ENCODE measurements around the gene SND1. TPM values are rescaled to one million over a fixed set of nuclear protein-coding genes. Genes with fewer than 3 reads are reported as not detected.

The SND1 gene
- total and polyA plus RNA-seq, 2 donors (not counting 3 experiments of a cell fraction or from before 2014, with no cell fraction given) = 116 to 249 TPM

DNA sequence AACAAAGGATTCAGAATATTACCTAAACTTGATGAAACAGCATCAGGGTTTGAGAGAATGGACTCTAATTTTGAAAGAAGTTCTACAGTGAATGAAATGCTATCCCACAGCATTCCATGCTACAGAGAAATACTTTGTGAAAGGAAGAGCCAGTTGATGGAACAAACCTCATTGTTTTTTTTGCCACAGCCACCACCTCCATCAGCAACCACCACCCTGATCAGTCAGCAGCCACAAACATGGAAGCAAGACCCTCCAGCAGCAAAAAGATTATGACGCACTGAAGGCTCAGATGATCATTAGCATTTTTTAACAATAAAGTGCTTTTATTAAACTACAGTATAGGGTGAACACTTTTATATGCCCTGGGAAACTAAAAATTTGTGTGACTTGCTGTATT, 280.5 kb downstream of the SND1 start:
- H3K36me3 ChIP-seq (ENCODE audit: control insufficient read depth in 2 of 2, extremely low read depth in 1 of 2, insufficient read depth in 2 of 2, low read length in 2 of 2) = peaks cover 3 to 6% of the 10 kb centered on the region in 2 experiments
- CTCF ChIA-PET = no interaction called here
- no peak for DNase-seq (ENCODE audit: low read depth, low spot score)
- no peak overlapping the region for H3K4me2 ChIP-seq (ENCODE audit: insufficient read depth, low read length)
- no TSS peak for BruUV-seq (replicated peaks)
- peaks cover 3% of the 10 kb centered on the region for H3K9me1 ChIP-seq (replicated peaks; ENCODE audit: control insufficient read depth, extremely low read depth, insufficient read depth, low read length)
- peaks cover 7% of the 10 kb centered on the region for H3K79me2 ChIP-seq (ENCODE audit: control insufficient read depth, insufficient read depth, low read length)
- H3K4me1 ChIP-seq (ENCODE audit: control insufficient read depth, extremely low read depth, insufficient read depth, low read length) = no peaks in the 10 kb centered on the region
- no peaks in the 10 kb centered on the region for H3K27me3 ChIP-seq (ENCODE audit: control insufficient read depth in 2 of 2, insufficient read depth in 2 of 2, low read length in 2 of 2)
- H2AFZ ChIP-seq (ENCODE audit: low read depth, low read length) = no peak overlapping the region
- POLR2A ChIA-PET = no interaction called here
- no peak overlapping the region for H3K9ac ChIP-seq (replicated peaks; ENCODE audit: extremely low read depth, insufficient read depth, low read length)
- intact Hi-C loops (cut with micrococcal nuclease) (no loop called here), dilution Hi-C loops (cut with MboI; ENCODE audit: extremely low pct_ligation_motif_present, low sequenced_read_pairs) (no loop called here)
- no peak for FAIRE-seq
- no peak overlapping the region for H3K4me3 ChIP-seq (replicated peaks in 1 of 3; ENCODE audit: insufficient read depth in 1 of 3, low read depth in 1 of 3, low read length in 3 of 3)
- no peaks in the 10 kb centered on the region for H3K9me3 ChIP-seq (replicated peaks; ENCODE audit: control insufficient read depth, insufficient read depth, low read length)
- no peak overlapping the region for H3K27ac ChIP-seq (ENCODE audit: insufficient read depth, low read depth, low read length)
- H4K20me1 ChIP-seq (replicated peaks; ENCODE audit: control insufficient read depth, extremely low read depth, insufficient read depth, low read length) = peaks cover 2% of the 10 kb centered on the region
- no peak for TF ChIP-seq MYC (IDR thresholded peaks at IDR 0.05; ENCODE audit: low read depth, low read length)
- no peak for TF ChIP-seq POLR2AphosphoS5 (IDR thresholded peaks at IDR 0.05; ENCODE audit: insufficient read depth, low read depth, low read length)
- no peak for TF ChIP-seq FOS (IDR thresholded peaks at IDR 0.05; ENCODE audit: borderline replicate concordance, insufficient read depth, low read length)
- TF ChIP-seq POLR2A (IDR thresholded peaks at IDR 0.05; ENCODE audit: low read depth, low read length) = no peak
- TF ChIP-seq JUN (IDR thresholded peaks at IDR 0.05; ENCODE audit: borderline replicate concordance, insufficient read depth, insufficient read length, low read depth) = no peak
- no peak for TF ChIP-seq GATA2 (IDR thresholded peaks at IDR 0.05; ENCODE audit: insufficient read depth, insufficient read length, low read depth, low read length)

DNA sequence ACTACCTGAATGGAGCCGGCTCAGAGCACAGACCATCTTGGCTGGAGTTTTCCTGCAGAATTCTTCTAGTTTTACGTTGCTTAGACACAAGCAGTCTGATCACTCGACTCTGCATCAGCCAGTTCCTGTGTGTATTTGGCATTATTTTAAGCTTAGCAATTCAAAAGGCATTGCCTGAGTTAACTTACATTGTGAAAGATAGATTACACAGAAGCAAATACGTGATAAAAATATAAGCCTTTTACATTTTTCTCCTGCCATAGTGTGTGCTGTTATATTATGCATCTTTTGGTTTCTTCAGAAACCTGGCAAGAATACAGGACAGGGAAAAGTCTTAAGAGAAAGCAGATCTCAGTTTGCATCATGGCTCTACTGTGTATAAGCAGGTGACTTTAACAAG, 281.2 kb downstream of the SND1 start:
- no peaks in the 10 kb centered on the region for H4K20me1 ChIP-seq (replicated peaks; ENCODE audit: control insufficient read depth, extremely low read depth, insufficient read depth, low read length)
- peaks cover 3 to 6% of the 10 kb centered on the region in 2 experiments for H3K36me3 ChIP-seq (ENCODE audit: control insufficient read depth in 2 of 2, extremely low read depth in 1 of 2, insufficient read depth in 2 of 2, low read length in 2 of 2)
- no peak overlapping the region for H3K27ac ChIP-seq (ENCODE audit: insufficient read depth, low read depth, low read length)
- DNase-seq (ENCODE audit: low read depth, low spot score) (no peak), FAIRE-seq (no peak)
- H3K9me1 ChIP-seq (replicated peaks; ENCODE audit: control insufficient read depth, extremely low read depth, insufficient read depth, low read length) = no peaks in the 10 kb centered on the region
- intact Hi-C loops (cut with micrococcal nuclease) = loop anchor here (1.0 kb wide), 1 partner anchor 14 kb away; no protein-coding TSS in a partner anchor
- H2AFZ ChIP-seq (ENCODE audit: low read depth, low read length) = no peak overlapping the region
- no peak overlapping the region for H3K4me3 ChIP-seq (replicated peaks in 1 of 3; ENCODE audit: insufficient read depth in 1 of 3, low read depth in 1 of 3, low read length in 3 of 3)
- BruUV-seq (replicated peaks) = no TSS peak
- ChIA-PET CTCF (no interaction called here), POLR2A (no interaction called here)
- dilution Hi-C loops (cut with MboI; ENCODE audit: extremely low pct_ligation_motif_present, low sequenced_read_pairs) = no loop called here
- H3K79me2 ChIP-seq (ENCODE audit: control insufficient read depth, insufficient read depth, low read length) = peaks cover 4% of the 10 kb centered on the region
- TF ChIP-seq EZH2 (IDR thresholded peaks at IDR 0.05; ENCODE audit: borderline replicate concordance, low read depth, low read length, severe bottlenecking) = no peak
- TF ChIP-seq POLR2AphosphoS5 (IDR thresholded peaks at IDR 0.05; ENCODE audit: insufficient read depth, low read depth, low read length) = no peak
- TF ChIP-seq MYC (IDR thresholded peaks at IDR 0.05; ENCODE audit: low read depth, low read length) = no peak
- TF ChIP-seq POLR2A (IDR thresholded peaks at IDR 0.05; ENCODE audit: low read depth, low read length) = no peak
- no peak for TF ChIP-seq FOS (IDR thresholded peaks at IDR 0.05; ENCODE audit: borderline replicate concordance, insufficient read depth, low read length)
- TF ChIP-seq GATA2 (IDR thresholded peaks at IDR 0.05; ENCODE audit: insufficient read depth, insufficient read length, low read depth, low read length) = no peak
- TF ChIP-seq, protein P1, sequence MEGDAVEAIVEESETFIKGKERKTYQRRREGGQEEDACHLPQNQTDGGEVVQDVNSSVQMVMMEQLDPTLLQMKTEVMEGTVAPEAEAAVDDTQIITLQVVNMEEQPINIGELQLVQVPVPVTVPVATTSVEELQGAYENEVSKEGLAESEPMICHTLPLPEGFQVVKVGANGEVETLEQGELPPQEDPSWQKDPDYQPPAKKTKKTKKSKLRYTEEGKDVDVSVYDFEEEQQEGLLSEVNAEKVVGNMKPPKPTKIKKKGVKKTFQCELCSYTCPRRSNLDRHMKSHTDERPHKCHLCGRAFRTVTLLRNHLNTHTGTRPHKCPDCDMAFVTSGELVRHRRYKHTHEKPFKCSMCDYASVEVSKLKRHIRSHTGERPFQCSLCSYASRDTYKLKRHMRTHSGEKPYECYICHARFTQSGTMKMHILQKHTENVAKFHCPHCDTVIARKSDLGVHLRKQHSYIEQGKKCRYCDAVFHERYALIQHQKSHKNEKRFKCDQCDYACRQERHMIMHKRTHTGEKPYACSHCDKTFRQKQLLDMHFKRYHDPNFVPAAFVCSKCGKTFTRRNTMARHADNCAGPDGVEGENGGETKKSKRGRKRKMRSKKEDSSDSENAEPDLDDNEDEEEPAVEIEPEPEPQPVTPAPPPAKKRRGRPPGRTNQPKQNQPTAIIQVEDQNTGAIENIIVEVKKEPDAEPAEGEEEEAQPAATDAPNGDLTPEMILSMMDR (IDR thresholded peaks at IDR 0.05; ENCODE audit: extremely low read depth in 1 of 2, insufficient read depth in 1 of 2, low read depth in 1 of 2, low read length in 2 of 2) = no peak
- TF ChIP-seq, protein P2, sequence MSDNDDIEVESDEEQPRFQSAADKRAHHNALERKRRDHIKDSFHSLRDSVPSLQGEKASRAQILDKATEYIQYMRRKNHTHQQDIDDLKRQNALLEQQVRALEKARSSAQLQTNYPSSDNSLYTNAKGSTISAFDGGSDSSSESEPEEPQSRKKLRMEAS (IDR thresholded peaks at IDR 0.05; ENCODE audit: insufficient read depth, insufficient read length) = no peak
- no peak for TF ChIP-seq JUN (IDR thresholded peaks at IDR 0.05; ENCODE audit: borderline replicate concordance, insufficient read depth, insufficient read length, low read depth)
- H3K4me1 ChIP-seq (ENCODE audit: control insufficient read depth, extremely low read depth, insufficient read depth, low read length) = no peaks in the 10 kb centered on the region
- H3K9me3 ChIP-seq (replicated peaks; ENCODE audit: control insufficient read depth, insufficient read depth, low read length) = no peaks in the 10 kb centered on the region
- H3K4me2 ChIP-seq (ENCODE audit: insufficient read depth, low read length) = no peak overlapping the region
- no peaks in the 10 kb centered on the region for H3K27me3 ChIP-seq (ENCODE audit: control insufficient read depth in 2 of 2, insufficient read depth in 2 of 2, low read length in 2 of 2)
- no peak overlapping the region for H3K9ac ChIP-seq (replicated peaks; ENCODE audit: extremely low read depth, insufficient read depth, low read length)

All from endothelial cell of umbilical vein (primary cell).